Testis (tissue), 3 donors: ENCODE data around the gene TMEM171. TPM values are rescaled to one million over a fixed set of nuclear protein-coding genes. Genes with fewer than 3 reads are reported as not detected.

Source experiments
- DNase-seq: peaks from one replicate; pipeline ENCODE4 v3.0.0-alpha.2; 2019
- H3K27ac ChIP-seq, 2 donors: fragments of 200-600 bp; sonication (generic); one replicate each; pipeline ENCODE4 v1.5.1; 2019
- H3K27me3 ChIP-seq: fragments of 200-600 bp; sonication (generic); one replicate; pipeline ENCODE4 v1.5.1; 2019
- H3K36me3 ChIP-seq: fragments of 200-600 bp; sonication (generic); one replicate; pipeline ENCODE4 v1.5.1; 2017; ENCODE audit warnings: low read depth; ENCODE audit errors: missing control alignments
- H3K4me1 ChIP-seq: fragments of 200-600 bp; sonication (generic); one replicate; pipeline ENCODE4 v1.5.1; 2019
- H3K4me3 ChIP-seq, 2 donors: fragments of 200-600 bp; sonication (generic); one replicate each; pipeline ENCODE4 v1.5.1; 2017 to 2019
- H3K9me3 ChIP-seq: fragments of 200-600 bp; sonication (generic); one replicate; pipeline ENCODE4 v1.5.1; 2017
- CTCF ChIP-seq, 3 experiments: fragments of 450-650 bp in 2 of 3; fragments of 200-600 bp in 1 of 3; sonication (generic) in 1 of 3; IDR thresholded peaks; one replicate each; pipeline ENCODE4 v1.5.1; 2016 to 2019; ENCODE audit warnings: antibody characterized with exemption in 3 of 3, mild to moderate bottlenecking in 2 of 3, moderate library complexity in 1 of 3
- POLR2A ChIP-seq: fragments of 450-650 bp; IDR thresholded peaks from one replicate; pipeline ENCODE4 v1.6.1; 2017; ENCODE audit warnings: antibody characterized with exemption, mild to moderate bottlenecking, moderate library complexity
- WGBS, 2 donors: methylation state at CpG; one replicate each; pipeline ENCODE4 v1.1.5; 2018; 5-methylcytosine and 5-hydroxymethylcytosine counted together
- intact Hi-C: fragments of 100-400 bp; cut with DNase I; formaldehyde crosslinking; loops from one replicate; pipeline ENCODE4 v1.15.1; 2023; ENCODE audit warnings: low total_unique reads
- polyA plus RNA-seq: library from polyadenylated mRNA; stranded (reverse); fragments of 350-450 nt; fragmentation: Illumina TruSeq; extraction: RNeasy Lipid Tissue Mini Kit (QIAGEN cat#74804); gene quantifications from one replicate; pipeline ENCODE4 v1.2.3, GENCODE V29; 2014; ENCODE audit warnings: low read depth, low replicate concordance; ENCODE audit not compliant: insufficient read depth
- total RNA-seq, 2 donors: library from RNA; depleted of rRNA; stranded (reverse); fragments of >200 nt; gene quantifications; one replicate each; pipeline ENCODE4 v1.2.3, GENCODE V29; 2016

Gene TMEM171
- total and polyA plus RNA-seq, 3 donors from 2014 or later, result 1.1 to 2.7 (median 1.7) TPM

GRCh38 chr5:73142035-73142434 lies 21.7 kb downstream of the TMEM171 start:
- H3K9me3 ChIP-seq, result no peaks in the 10 kb centered on the region
- H3K4me3 ChIP-seq, result no peak overlapping the region
- no peaks in the 10 kb centered on the region for H3K4me1 ChIP-seq
- no peak for DNase-seq
- intact Hi-C loops, result no loop called here
- no peaks in the 10 kb centered on the region for H3K27me3 ChIP-seq
- 72 to 75% methylated on average over 8 of the region's 8 CpGs for WGBS, 2 donors
- TF ChIP-seq POLR2A (no peak), CTCF (IDR thresholded peaks at IDR 0.05) (no peak)
- H3K27ac ChIP-seq, result no peak overlapping the region
- H3K36me3 ChIP-seq, result no peaks in the 10 kb centered on the region

DNA sequence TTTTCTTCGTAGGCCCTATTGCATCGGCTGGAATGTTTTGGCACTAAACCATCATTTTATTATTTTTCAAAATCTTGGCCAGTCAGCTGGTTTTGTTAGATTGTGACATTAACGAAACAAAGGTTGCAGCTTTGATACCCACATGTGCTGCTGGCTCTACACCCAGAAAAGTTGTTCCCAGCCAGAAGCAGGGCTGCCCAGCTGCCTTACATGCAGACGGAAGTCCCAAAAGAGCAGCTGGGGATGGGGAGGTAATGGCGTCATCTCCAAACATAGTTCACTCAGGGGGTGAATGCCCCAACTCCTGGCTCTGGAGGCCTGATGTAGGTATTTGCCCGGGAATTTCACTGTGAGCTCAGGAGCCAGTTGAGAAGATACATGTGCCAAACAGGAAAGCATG lies 23.3 kb downstream of the TMEM171 start:
- Histone ChIP-seq H3K9me3 (no peaks in the 10 kb centered on the region), H3K4me3 (no peak overlapping the region), H3K27ac (no peak overlapping the region), H3K36me3 (no peaks in the 10 kb centered on the region), H3K27me3 (no peaks in the 10 kb centered on the region), H3K4me1 (no peaks in the 10 kb centered on the region)
- TF ChIP-seq POLR2A (no peak), CTCF (IDR thresholded peaks at IDR 0.05) (no peak)
- no peak for DNase-seq
- WGBS, 2 donors, result 73 to 83% methylated on average over 6 of the region's 6 CpGs
- intact Hi-C loops, result no loop called here

DNA sequence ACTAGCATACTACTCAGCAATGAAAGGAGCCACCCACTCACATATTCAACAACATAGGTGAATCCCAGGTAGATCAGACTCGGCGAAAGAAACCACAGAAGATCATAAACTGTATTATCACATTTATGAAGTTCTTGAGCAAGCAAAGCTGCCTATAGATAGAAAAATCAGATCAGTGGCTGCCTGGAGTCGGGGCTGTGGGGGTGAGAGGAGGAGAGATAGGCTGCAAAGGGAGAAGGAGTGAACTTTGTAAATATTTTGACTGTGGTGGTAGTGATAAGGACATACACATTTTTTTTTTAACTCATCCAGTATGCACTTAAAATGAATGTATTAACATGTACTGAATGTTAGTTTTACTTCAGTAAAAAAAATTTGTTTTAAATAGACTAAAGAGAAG lies 29.2 kb downstream of the TMEM171 start:
- Histone ChIP-seq H3K4me1 (no peaks in the 10 kb centered on the region), H3K9me3 (no peaks in the 10 kb centered on the region), H3K27me3 (no peaks in the 10 kb centered on the region), H3K36me3 (no peaks in the 10 kb centered on the region), H3K4me3 (no peak overlapping the region), H3K27ac (no peak overlapping the region)
- WGBS, 2 donors, result 47 to 49% methylated on average over 3 of the region's 3 CpGs
- no peak for TF ChIP-seq POLR2A
- TF ChIP-seq CTCF (IDR thresholded peaks at IDR 0.05), result no peak
- intact Hi-C loops, result no loop called here
- DNase-seq, result no peak

DNA sequence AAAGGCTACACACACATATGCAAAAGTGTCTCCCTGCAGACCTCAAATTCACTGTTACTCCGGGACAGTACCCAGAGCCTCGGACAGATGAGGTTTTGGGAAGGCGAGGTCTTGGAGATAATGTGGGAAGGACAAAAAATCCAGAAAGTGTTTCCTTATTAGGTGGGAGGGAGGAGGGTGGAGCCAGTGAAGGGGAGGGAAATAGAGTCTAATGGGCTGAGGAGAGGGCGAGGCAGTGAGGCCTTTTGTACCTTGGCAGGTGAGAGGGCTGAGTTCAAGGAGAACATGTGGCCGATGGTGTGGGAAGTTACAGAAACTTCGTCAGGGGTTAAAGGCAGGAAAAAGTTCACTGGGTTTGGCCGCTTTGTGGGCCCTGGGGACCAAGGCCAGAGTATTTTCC lies 30.5 kb downstream of the TMEM171 start:
- H3K36me3 ChIP-seq, result no peaks in the 10 kb centered on the region

More for the DNA sequence above, 30.5 kb downstream of the TMEM171 start:
- H3K4me1 ChIP-seq, result no peaks in the 10 kb centered on the region
- TF ChIP-seq POLR2A, result no peak
- TF ChIP-seq CTCF (IDR thresholded peaks at IDR 0.05), result no peak
- DNase-seq, result no peak
- H3K9me3 ChIP-seq, result no peaks in the 10 kb centered on the region
- no peak overlapping the region for H3K4me3 ChIP-seq
- H3K27me3 ChIP-seq, result no peaks in the 10 kb centered on the region
- H3K27ac ChIP-seq, result no peak overlapping the region
- intact Hi-C loops, result no loop called here
- 75 to 78% methylated on average over 7 of the region's 7 CpGs for WGBS, 2 donors
